NCI-H774 (cell line): ENCODE data around the gene MTA2.

Experiments
- DNase-seq: peaks from one replicate; lab custom pipeline; 2025; lab: John Stamatoyannopoulos, UW

Gene MTA2

DNA sequence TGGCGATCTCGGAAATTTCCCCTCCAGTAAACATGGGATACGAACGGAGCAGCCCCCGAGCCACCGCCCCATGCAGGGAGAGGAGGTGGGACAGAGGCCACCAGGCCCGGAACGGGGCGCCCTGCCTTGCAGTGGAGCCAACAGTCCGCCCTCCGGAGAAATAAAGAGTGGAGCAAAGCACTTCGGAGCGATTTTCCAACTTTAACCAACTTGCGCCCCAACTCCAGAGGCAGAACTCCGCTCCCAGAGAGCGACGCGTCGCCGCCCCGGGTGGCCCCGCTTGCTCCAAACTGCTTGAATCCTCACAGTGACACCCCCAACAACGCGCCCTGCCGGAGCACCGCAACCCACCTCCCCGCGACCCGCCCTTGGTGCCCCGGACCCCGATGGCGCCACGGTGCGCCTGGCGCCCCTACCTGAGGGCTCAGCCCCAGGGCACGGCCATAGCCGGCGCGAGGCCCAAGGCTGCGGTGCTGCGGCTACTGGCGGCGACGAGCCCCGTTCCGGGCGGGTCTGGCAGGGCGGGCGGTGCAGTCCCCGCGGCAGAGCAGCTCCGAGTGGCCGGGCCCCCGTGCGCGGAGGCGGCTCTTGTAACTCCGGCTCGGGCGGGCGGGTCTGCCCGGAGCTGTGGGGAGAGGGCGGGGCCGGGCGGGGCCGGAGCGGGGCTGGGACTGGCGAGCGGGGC, 55.3 kb downstream of the MTA2 start, which contains the start of gene AHNAK:
TSS of gene AHNAK (minus strand) at position 563 of the 685 bp plus-strand sequence. CDS start 10,708 bp downstream, outside the sequence.
- DNase-seq, result no peak

DNA sequence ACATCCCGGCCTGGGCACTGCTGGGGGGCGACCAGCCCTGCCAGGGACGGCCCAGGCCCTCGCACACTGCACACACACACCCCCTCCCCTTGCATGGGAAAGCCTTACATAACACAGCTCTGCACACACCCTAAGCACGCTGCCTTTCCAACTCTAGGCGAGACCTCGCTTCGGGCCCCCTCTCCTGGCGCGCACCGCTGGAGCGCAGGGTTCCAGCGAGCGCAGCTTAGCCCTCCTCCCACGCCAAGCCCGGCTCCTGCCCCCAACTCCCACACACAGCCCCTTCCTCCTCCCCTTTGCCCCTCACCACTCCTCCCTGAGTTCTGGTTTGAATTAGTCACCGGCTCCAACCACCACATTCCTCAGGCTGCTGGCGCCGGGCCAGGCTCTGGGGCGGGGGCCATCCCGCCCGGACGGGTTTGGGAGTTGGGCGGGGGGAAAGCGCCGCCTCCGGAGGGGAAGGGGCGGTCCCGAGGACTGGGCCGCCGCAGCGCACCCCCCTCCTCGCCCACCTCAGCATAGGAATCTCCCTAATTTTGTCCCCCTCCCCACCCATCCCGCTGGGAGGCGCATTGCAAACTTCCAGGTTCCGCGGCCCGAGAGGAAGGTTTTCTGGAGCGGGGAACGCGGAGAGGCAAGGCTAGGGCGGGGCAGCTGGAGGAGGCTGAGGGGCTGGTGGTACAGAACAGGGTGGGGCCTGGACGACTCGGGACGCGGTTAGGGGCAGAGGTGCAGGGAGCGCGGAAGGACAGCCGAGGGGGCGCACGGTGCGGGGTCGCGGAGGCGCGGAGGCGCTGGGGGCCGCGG, 56.0 kb downstream of the MTA2 start:
- no peak for DNase-seq

- no peak for DNase-seq
Measured at GRCh38 chr11:62544581-62545436, 56.9 kb downstream of the MTA2 start.

DNA sequence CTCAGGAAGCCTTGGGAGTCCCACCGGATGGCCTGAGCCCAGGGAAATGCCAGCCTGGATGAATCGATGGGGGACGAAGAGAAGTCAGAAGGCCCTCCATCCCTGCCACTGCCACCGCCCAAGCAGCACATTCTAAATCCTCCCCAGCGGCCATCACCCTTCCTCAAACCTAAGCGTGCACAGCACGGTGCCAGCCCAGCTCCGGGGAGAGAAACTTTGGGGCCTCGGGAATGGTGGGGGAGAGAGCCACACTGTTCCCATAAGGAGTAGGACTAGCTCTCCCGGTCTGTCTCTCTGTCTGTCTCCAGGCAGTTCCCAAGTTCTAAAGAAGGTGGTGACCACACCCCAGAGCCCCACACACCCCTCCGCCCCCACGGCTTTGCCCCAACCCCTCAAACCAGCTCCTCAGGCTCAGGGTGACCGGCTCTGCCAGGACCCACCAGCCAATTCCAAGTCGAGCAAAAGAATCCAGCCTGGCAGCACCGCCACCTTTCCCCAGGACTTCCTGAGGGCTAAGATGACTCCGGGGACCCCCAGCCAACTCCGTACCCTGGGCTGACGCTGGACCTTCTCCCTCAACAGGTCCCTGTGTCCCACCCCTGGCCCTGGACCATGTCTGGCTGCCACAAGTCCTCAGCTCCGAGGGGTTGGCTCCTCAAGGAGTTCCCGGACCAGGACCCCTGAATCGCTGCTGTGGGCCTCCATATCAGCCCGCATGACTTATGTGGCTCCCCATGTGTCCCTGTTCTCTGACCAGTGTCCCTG, 57.8 kb downstream of the MTA2 start:
- no peak for DNase-seq
